Measurements from ENCODE around the gene KDM2B.

The KDM2B gene

GRCh38 chr12:121465921-121466793, 114.7 kb downstream of the KDM2B start:
- DNase-seq (ENCODE audit: extremely low read depth, low read depth): no peak
- H3K4me3 ChIP-seq (replicated peaks; ENCODE audit: low read depth, low read length): peak overlapping the region; percentile 63
- TF ChIP-seq CTCF (IDR thresholded peaks at IDR 0.05; ENCODE audit: low read depth, low read length, missing control alignments): no peak

- DNase-seq (ENCODE audit: extremely low read depth, low read depth): no peak
- TF ChIP-seq CTCF (IDR thresholded peaks at IDR 0.05; ENCODE audit: low read depth, low read length, missing control alignments): no peak
- no peak overlapping the region for H3K4me3 ChIP-seq (replicated peaks; ENCODE audit: low read depth, low read length)
Observed at GRCh38 chr12:121464331-121464730, 116.5 kb downstream of the KDM2B start.

- TF ChIP-seq CTCF (IDR thresholded peaks at IDR 0.05; ENCODE audit: low read depth, low read length, missing control alignments): no peak
- DNase-seq (ENCODE audit: extremely low read depth, low read depth): no peak
- no peak overlapping the region for H3K4me3 ChIP-seq (replicated peaks; ENCODE audit: low read depth, low read length)
Observed at GRCh38 chr12:121461048-121461447, 119.8 kb downstream of the KDM2B start.

DNA sequence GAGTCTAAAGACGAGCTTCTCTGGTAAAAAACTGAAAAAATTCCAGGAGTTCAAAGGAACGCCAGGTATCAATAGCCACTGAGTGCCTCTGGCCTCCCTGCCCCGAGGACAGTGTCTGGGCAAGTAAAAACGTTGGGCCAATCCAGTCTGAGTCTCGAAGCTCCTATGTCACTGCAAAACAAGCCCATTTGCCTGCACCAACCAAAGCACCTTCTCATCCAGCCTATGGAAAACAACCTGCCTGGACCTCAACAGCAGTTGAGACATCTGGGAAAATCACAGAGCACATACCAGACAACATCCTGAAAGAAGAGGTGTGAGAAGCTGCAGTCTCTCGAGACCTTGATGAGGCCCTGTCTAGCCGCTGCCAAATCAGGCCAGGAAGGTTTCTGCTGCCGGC, 124.3 kb downstream of the KDM2B start:
- TF ChIP-seq CTCF (IDR thresholded peaks at IDR 0.05; ENCODE audit: low read depth, low read length, missing control alignments): no peak
- DNase-seq (ENCODE audit: extremely low read depth, low read depth): no peak
- H3K4me3 ChIP-seq (replicated peaks; ENCODE audit: low read depth, low read length): no peak overlapping the region

DNA sequence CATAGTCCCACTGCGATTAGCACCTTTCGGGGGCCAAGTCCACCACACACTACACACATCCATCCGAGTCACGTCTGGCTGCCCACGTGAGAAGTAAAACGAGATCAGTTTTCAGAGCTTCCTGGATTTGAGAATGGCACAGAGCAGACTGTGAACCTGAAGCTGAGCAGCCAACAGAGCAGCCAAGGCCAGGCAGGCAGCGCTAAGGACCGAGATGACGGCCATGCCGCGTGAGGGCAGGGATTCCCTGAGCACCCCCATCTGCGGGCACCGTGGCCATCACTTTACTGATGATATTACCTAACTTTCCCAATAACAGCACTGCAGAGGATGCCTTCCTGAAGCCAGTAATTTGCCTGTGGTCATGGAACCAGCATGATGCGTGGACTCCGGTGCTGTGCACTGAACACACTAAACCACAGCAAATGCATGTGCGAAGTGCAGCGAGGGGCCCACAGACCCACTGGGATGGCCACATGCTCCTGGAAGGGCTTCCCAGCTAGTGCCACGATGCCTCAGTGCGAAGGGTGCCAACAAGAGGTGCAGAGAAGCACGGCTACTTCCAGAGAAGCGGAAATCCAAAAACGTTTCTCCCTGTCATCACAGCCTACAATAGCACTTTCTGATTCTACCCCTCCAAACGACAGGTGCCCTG, 124.9 kb downstream of the KDM2B start:
- TF ChIP-seq CTCF (IDR thresholded peaks at IDR 0.05; ENCODE audit: low read depth, low read length, missing control alignments): no peak
- H3K4me3 ChIP-seq (replicated peaks; ENCODE audit: low read depth, low read length): no peak overlapping the region
- DNase-seq (ENCODE audit: extremely low read depth, low read depth): no peak

DNA sequence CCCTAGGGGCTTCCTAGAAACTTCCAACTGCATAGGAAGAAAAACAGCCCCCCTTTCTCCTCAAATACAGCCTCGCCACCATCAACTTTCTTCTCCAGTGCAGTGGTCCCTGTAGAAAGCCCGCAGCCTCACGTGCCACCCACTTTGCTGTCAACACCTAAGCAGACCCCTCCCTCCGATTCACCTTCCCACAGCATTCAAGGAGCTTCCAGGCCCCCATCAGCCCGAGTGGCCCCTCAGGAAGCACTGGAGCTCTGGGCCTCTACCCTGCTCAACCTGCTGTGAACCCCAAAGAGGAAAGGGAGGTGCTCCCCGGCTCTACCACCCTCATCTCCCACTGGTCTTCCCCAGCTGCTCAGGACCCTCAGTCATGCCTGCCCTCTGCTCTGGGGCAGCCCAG, 125.9 kb downstream of the KDM2B start:
- DNase-seq (ENCODE audit: extremely low read depth, low read depth): no peak
- no peak for TF ChIP-seq CTCF (IDR thresholded peaks at IDR 0.05; ENCODE audit: low read depth, low read length, missing control alignments)
- no peak overlapping the region for H3K4me3 ChIP-seq (replicated peaks; ENCODE audit: low read depth, low read length)
